ENCODE results near the gene BICD1. TPM values are rescaled to one million over a fixed set of nuclear protein-coding genes. Genes with fewer than 3 reads are reported as not detected.

Gene BICD1
- total and polyA plus RNA-seq, 2 donors (not counting 3 experiments of a cell fraction or from before 2014, with no cell fraction given), result 12.2 to 51.0 TPM

GRCh38 chr12:32281098-32281497, 174.5 kb downstream of the BICD1 start:
- no TSS peak for BruUV-seq (replicated peaks)
- intact Hi-C loops (cut with micrococcal nuclease), result no loop called here

More at GRCh38 chr12:32281098-32281497, 174.5 kb downstream of the BICD1 start:
- no peaks in the 10 kb centered on the region for H3K9me3 ChIP-seq (replicated peaks; ENCODE audit: control insufficient read depth, insufficient read depth, low read length)
- H3K36me3 ChIP-seq (ENCODE audit: control insufficient read depth in 2 of 2, extremely low read depth in 1 of 2, insufficient read depth in 2 of 2, low read length in 2 of 2), result no peaks in the 10 kb centered on the region
- dilution Hi-C loops (cut with MboI; ENCODE audit: extremely low pct_ligation_motif_present, low sequenced_read_pairs), result no loop called here
- no peak overlapping the region for H3K9ac ChIP-seq (replicated peaks; ENCODE audit: extremely low read depth, insufficient read depth, low read length)
- H3K9me1 ChIP-seq (replicated peaks; ENCODE audit: control insufficient read depth, extremely low read depth, insufficient read depth, low read length), result no peaks in the 10 kb centered on the region
- DNase-seq (ENCODE audit: low read depth, low spot score) (no peak), FAIRE-seq (no peak)
- H4K20me1 ChIP-seq (replicated peaks; ENCODE audit: control insufficient read depth, extremely low read depth, insufficient read depth, low read length), result no peaks in the 10 kb centered on the region
- H3K4me2 ChIP-seq (ENCODE audit: insufficient read depth, low read length), result no peak overlapping the region
- no peak overlapping the region for H2AFZ ChIP-seq (ENCODE audit: low read depth, low read length)
- no peak overlapping the region for H3K27ac ChIP-seq (ENCODE audit: insufficient read depth, low read depth, low read length)
- TF ChIP-seq FOS (IDR thresholded peaks at IDR 0.05; ENCODE audit: borderline replicate concordance, insufficient read depth, low read length) (no peak), MAX (IDR thresholded peaks at IDR 0.05; ENCODE audit: insufficient read depth, insufficient read length) (no peak), GATA2 (IDR thresholded peaks at IDR 0.05; ENCODE audit: insufficient read depth, insufficient read length, low read depth, low read length) (no peak), MYC (IDR thresholded peaks at IDR 0.05; ENCODE audit: low read depth, low read length) (no peak), EZH2 (IDR thresholded peaks at IDR 0.05; ENCODE audit: borderline replicate concordance, low read depth, low read length, severe bottlenecking) (no peak), CTCF (IDR thresholded peaks at IDR 0.05; ENCODE audit: extremely low read depth in 1 of 2, insufficient read depth in 1 of 2, low read depth in 1 of 2, low read length in 2 of 2) (no peak)
- H3K79me2 ChIP-seq (ENCODE audit: control insufficient read depth, insufficient read depth, low read length), result no peaks in the 10 kb centered on the region
- H3K4me3 ChIP-seq (replicated peaks in 1 of 3; ENCODE audit: insufficient read depth in 1 of 3, low read depth in 1 of 3, low read length in 3 of 3), result no peak overlapping the region
- ChIA-PET POLR2A (no interaction called here), CTCF (no interaction called here)
- H3K4me1 ChIP-seq (ENCODE audit: control insufficient read depth, extremely low read depth, insufficient read depth, low read length), result no peaks in the 10 kb centered on the region
- H3K27me3 ChIP-seq (ENCODE audit: control insufficient read depth in 2 of 2, insufficient read depth in 2 of 2, low read length in 2 of 2), result no peaks in the 10 kb centered on the region
